Liver (tissue), 9 donors: ENCODE measurements around the gene GDF10. TPM values are rescaled to one million over a fixed set of nuclear protein-coding genes. Genes with fewer than 3 reads are reported as not detected.

Experiments
- DNase-seq: peaks from one replicate; pipeline ENCODE4 v3.0.0-alpha.2; 2017; ENCODE audit warnings: low spot score
- H3K27ac ChIP-seq, 2 donors: one replicate each; pipeline ENCODE4 v1.7.0; 2013; ENCODE audit warnings: inconsistent platforms in 2 of 2, low read length in 2 of 2, control low read depth in 1 of 2, low read depth in 1 of 2, mild to moderate bottlenecking in 1 of 2
- H3K27me3 ChIP-seq, 4 donors: one replicate each; pipeline versions ENCODE4 v1.6.1 to v1.7.0; 2013; ENCODE audit warnings: low read length in 3 of 4, inconsistent platforms in 1 of 4, mild to moderate bottlenecking in 1 of 4, moderate library complexity in 1 of 4; ENCODE audit not compliant: control insufficient read depth in 4 of 4, insufficient read depth in 4 of 4
- H3K36me3 ChIP-seq, 4 donors: one replicate each; pipeline versions ENCODE4 v1.6.1 to v1.7.0; 2013; ENCODE audit warnings: low read length in 3 of 4, mild to moderate bottlenecking in 3 of 4, low read depth in 1 of 4, moderate library complexity in 1 of 4; ENCODE audit not compliant: control insufficient read depth in 4 of 4, insufficient read depth in 3 of 4
- H3K4me1 ChIP-seq, 4 donors: one replicate each; pipeline versions ENCODE4 v1.6.1 to v1.7.0; 2013; ENCODE audit warnings: low read length in 3 of 4, mild to moderate bottlenecking in 3 of 4, moderate library complexity in 1 of 4; ENCODE audit not compliant: control insufficient read depth in 4 of 4, insufficient read depth in 4 of 4
- H3K4me3 ChIP-seq, 3 donors: one replicate each; pipeline versions ENCODE4 v1.6.1 to v1.7.0; 2013; ENCODE audit warnings: low read length in 3 of 3, control low read depth in 1 of 3, low read depth in 1 of 3, mild to moderate bottlenecking in 1 of 3
- H3K9ac ChIP-seq, 2 donors: one replicate each; pipeline ENCODE4 v1.7.0; 2013; ENCODE audit warnings: low read length in 2 of 2, mild to moderate bottlenecking in 2 of 2, moderate library complexity in 2 of 2, control low read depth in 1 of 2, low read depth in 1 of 2
- H3K9me3 ChIP-seq, 4 donors: one replicate each; pipeline versions ENCODE4 v1.6.1 to v1.7.0; 2013; ENCODE audit warnings: low read length in 3 of 4; ENCODE audit not compliant: control insufficient read depth in 4 of 4
- EGR1 ChIP-seq, 2 donors: IDR thresholded peaks; 2 replicates each; pipeline ENCODE4 v1.6.1; 2016 to 2018; ENCODE audit warnings: antibody characterized with exemption in 2 of 2, low read depth in 2 of 2
- FOXA2 ChIP-seq: IDR thresholded peaks from 2 replicates; pipeline ENCODE4 v1.6.1; 2016; ENCODE audit warnings: antibody characterized with exemption
- GABPA ChIP-seq, 2 donors: IDR thresholded peaks in 1 of 2; conservative IDR thresholded peaks in 1 of 2; 2 replicates each; pipeline ENCODE4 v1.6.1; 2016; ENCODE audit warnings: antibody characterized with exemption in 2 of 2, mild to moderate bottlenecking in 1 of 2, moderate library complexity in 1 of 2
- HNF4A ChIP-seq, 2 donors: conservative IDR thresholded peaks; 2 replicates each; pipeline ENCODE4 v1.6.1; 2016; ENCODE audit warnings: antibody characterized with exemption in 2 of 2, mild to moderate bottlenecking in 2 of 2
- HNF4G ChIP-seq: IDR thresholded peaks from 2 replicates; pipeline ENCODE4 v1.6.1; 2016; ENCODE audit warnings: antibody characterized with exemption
- JUND ChIP-seq, 2 donors: IDR thresholded peaks; 2 replicates each; pipeline ENCODE4 v1.6.1; 2016; ENCODE audit warnings: antibody characterized with exemption in 2 of 2
- NR2F2 ChIP-seq: IDR thresholded peaks from 2 replicates; pipeline ENCODE4 v1.6.1; 2016; ENCODE audit warnings: antibody characterized with exemption
- RAD21 ChIP-seq, 2 donors: IDR thresholded peaks; 2 replicates each; pipeline ENCODE4 v1.6.1; 2016; ENCODE audit warnings: antibody characterized with exemption in 2 of 2, mild to moderate bottlenecking in 2 of 2
- RXRA ChIP-seq, 2 donors: IDR thresholded peaks; 2 replicates each; pipeline ENCODE4 v1.6.1; 2017 to 2018; ENCODE audit warnings: antibody characterized with exemption in 2 of 2, mild to moderate bottlenecking in 1 of 2
- TAF1 ChIP-seq: conservative IDR thresholded peaks from 2 replicates; pipeline ENCODE4 v1.6.1; 2016; ENCODE audit warnings: antibody characterized with exemption, mild to moderate bottlenecking
- YY1 ChIP-seq: IDR thresholded peaks from 2 replicates; pipeline ENCODE4 v1.6.1; 2016; ENCODE audit warnings: antibody characterized with exemption, mild to moderate bottlenecking
- WGBS: extraction: QIAGEN DNeasy Blood & Tissue Kit; methylation state at CpG from one replicate; pipeline ENCODE4 v1.1.7; 2013; 5-methylcytosine and 5-hydroxymethylcytosine counted together
- polyA plus RNA-seq, 2 donors: library from polyadenylated mRNA; stranded (reverse) in 1 of 2; unstranded in 1 of 2; fragments of 200-250 nt in 1 of 2; fragments of >200 nt in 1 of 2; fragmentation: Nextera tagmentation in 1 of 2; extraction: Ambion mirVana in 1 of 2; gene quantifications; one replicate each; pipeline versions ENCODE4 v1.2.1 to v1.2.3, GENCODE V29; 2013 to 2015
- total RNA-seq, 2 donors: library from RNA; depleted of rRNA; stranded (reverse); fragments of >200 nt; gene quantifications; one replicate each; pipeline ENCODE4 v1.2.3, GENCODE V29; 2014
- TF ChIP-seq, protein P1 (sequence below): IDR thresholded peaks from 2 replicates; pipeline ENCODE4 v1.6.1; 2016; ENCODE audit warnings: antibody characterized with exemption, mild to moderate bottlenecking
- TF ChIP-seq, protein P2 (sequence below): IDR thresholded peaks from 2 replicates; pipeline ENCODE4 v1.6.1; 2016; ENCODE audit warnings: antibody characterized with exemption
- TF ChIP-seq, protein P3 (sequence below): IDR thresholded peaks from 2 replicates; pipeline ENCODE4 v1.6.1; 2016; ENCODE audit warnings: antibody characterized with exemption
- TF ChIP-seq, protein P4 (sequence below): IDR thresholded peaks from 2 replicates; pipeline ENCODE4 v1.6.1; 2016; ENCODE audit warnings: antibody characterized with exemption
- TF ChIP-seq, protein P5 (sequence below): fragments of 150-350 bp; IDR thresholded peaks from 2 replicates; pipeline ENCODE4 v1.5.1; 2017; ENCODE audit warnings: improper control_type of control experiment, low read depth, low read length; ENCODE audit not compliant: missing input control
- donor health status: healthy.
- donor health status: healthy.
- donor health status: healthy.
- donor health status: healthy.
- donor health status: healthy.

GDF10 gene
- total and polyA plus RNA-seq, 4 donors, result under 0.01 to 0.28 (median 0.11) TPM

DNA sequence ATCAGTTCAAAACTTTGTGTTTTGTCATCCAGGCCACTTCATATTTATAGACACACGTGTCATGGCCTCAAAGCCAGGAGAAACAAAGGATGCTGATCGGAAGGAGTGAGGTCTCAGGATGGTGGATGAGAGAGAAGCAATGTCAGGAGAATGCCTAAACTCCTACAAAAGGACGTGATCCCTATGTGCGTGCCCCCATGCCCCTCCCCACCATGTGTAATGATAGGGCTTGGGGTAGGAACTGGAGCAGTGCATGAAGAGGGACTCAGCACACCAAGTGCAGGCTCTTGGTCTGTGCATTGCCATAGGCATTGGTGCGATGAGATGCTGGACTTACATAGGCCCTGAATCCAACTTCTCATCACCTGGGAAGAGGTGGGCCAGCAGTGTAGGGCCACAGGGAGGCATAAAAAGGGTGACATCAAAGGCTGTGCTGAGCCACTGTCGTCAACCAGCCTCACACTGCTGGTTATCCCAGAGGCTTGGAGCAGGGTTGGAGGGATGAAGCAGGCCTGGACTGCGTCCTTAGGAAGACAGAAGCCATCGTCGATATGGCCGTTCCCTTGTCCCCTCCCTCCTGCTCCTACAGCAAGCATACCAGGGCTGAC, 46.9 kb upstream of the GDF10 start:
- Histone ChIP-seq H3K36me3 (no peaks in the 10 kb centered on the region), H3K4me3 (no peak overlapping the region), H3K27ac (no peak overlapping the region), H3K9me3 (no peaks in the 10 kb centered on the region), H3K4me1 (no peaks in the 10 kb centered on the region), H3K9ac (no peak overlapping the region), H3K27me3 (no peaks in the 10 kb centered on the region)
- 93% methylated on average over 10 of the region's 10 CpGs for WGBS
- TF ChIP-seq, protein P1, sequence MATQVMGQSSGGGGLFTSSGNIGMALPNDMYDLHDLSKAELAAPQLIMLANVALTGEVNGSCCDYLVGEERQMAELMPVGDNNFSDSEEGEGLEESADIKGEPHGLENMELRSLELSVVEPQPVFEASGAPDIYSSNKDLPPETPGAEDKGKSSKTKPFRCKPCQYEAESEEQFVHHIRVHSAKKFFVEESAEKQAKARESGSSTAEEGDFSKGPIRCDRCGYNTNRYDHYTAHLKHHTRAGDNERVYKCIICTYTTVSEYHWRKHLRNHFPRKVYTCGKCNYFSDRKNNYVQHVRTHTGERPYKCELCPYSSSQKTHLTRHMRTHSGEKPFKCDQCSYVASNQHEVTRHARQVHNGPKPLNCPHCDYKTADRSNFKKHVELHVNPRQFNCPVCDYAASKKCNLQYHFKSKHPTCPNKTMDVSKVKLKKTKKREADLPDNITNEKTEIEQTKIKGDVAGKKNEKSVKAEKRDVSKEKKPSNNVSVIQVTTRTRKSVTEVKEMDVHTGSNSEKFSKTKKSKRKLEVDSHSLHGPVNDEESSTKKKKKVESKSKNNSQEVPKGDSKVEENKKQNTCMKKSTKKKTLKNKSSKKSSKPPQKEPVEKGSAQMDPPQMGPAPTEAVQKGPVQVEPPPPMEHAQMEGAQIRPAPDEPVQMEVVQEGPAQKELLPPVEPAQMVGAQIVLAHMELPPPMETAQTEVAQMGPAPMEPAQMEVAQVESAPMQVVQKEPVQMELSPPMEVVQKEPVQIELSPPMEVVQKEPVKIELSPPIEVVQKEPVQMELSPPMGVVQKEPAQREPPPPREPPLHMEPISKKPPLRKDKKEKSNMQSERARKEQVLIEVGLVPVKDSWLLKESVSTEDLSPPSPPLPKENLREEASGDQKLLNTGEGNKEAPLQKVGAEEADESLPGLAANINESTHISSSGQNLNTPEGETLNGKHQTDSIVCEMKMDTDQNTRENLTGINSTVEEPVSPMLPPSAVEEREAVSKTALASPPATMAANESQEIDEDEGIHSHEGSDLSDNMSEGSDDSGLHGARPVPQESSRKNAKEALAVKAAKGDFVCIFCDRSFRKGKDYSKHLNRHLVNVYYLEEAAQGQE, result no peak
- no peak for TF ChIP-seq RXRA (IDR thresholded peaks at IDR 0.05)
- no peak for TF ChIP-seq EGR1 (IDR thresholded peaks at IDR 0.05; ENCODE audit: low read depth in 2 of 2)
- no peak for TF ChIP-seq HNF4G
- no peak for TF ChIP-seq HNF4A (conservative IDR thresholded peaks at IDR 0.05)
- TF ChIP-seq, protein P2, sequence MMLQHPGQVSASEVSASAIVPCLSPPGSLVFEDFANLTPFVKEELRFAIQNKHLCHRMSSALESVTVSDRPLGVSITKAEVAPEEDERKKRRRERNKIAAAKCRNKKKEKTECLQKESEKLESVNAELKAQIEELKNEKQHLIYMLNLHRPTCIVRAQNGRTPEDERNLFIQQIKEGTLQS, result no peak
- TF ChIP-seq, protein P3, sequence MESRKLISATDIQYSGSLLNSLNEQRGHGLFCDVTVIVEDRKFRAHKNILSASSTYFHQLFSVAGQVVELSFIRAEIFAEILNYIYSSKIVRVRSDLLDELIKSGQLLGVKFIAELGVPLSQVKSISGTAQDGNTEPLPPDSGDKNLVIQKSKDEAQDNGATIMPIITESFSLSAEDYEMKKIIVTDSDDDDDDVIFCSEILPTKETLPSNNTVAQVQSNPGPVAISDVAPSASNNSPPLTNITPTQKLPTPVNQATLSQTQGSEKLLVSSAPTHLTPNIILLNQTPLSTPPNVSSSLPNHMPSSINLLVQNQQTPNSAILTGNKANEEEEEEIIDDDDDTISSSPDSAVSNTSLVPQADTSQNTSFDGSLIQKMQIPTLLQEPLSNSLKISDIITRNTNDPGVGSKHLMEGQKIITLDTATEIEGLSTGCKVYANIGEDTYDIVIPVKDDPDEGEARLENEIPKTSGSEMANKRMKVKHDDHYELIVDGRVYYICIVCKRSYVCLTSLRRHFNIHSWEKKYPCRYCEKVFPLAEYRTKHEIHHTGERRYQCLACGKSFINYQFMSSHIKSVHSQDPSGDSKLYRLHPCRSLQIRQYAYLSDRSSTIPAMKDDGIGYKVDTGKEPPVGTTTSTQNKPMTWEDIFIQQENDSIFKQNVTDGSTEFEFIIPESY, result no peak
- TF ChIP-seq, protein P4, sequence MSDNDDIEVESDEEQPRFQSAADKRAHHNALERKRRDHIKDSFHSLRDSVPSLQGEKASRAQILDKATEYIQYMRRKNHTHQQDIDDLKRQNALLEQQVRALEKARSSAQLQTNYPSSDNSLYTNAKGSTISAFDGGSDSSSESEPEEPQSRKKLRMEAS, result no peak
- TF ChIP-seq GABPA (IDR thresholded peaks at IDR 0.05 in 1 of 2, conservative IDR thresholded peaks at IDR 0.05 in 1 of 2), result no peak
- DNase-seq, result no peak

DNA sequence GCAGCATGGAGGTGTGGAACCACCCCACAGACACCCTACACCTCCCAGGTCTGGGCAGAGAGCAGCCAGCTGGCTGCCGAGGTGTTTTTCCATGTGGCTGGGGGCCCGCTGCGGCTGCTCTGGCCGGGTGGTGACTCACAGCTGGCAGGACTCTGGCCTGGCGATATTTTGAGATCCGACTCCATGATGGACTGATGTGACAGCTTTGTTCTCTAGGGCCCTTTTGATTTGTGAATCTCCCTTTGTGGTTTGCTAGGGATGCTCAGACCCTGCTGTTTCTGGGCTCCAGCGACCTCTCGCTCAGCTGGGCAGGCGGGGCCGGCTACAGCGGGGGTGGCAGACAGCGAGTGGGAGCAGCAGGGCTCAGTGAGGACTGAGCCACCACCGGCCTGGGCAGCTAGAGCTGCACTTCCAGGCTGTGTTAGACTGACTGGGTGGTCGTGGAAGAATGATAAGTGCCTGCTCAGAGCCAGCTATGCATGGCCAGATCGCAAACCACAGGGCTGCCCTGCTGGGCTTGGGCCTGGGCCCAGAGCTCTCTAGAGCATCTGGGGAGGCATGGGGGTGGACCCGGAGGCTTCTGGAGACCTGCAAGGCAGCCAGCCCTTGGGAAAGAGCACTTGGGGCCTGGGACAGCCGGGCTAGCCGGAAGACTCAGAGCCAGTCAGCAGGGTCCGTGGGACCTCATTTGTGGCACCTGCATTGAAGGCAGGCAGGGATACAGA, 46.2 kb upstream of the GDF10 start:
- peak; percentile 23 for DNase-seq
- Histone ChIP-seq H3K36me3 (no peaks in the 10 kb centered on the region), H3K4me3 (no peak overlapping the region), H3K4me1 (no peaks in the 10 kb centered on the region), H3K27ac (no peak overlapping the region), H3K9ac (no peak overlapping the region), H3K27me3 (no peaks in the 10 kb centered on the region), H3K9me3 (no peaks in the 10 kb centered on the region)
- TF ChIP-seq FOXA2 (no peak), JUND (IDR thresholded peaks at IDR 0.05) (no peak), RAD21 (IDR thresholded peaks at IDR 0.05) (no peak), RXRA (IDR thresholded peaks at IDR 0.05) (no peak), YY1 (no peak), GABPA (IDR thresholded peaks at IDR 0.05 in 1 of 2, conservative IDR thresholded peaks at IDR 0.05 in 1 of 2) (no peak), EGR1 (IDR thresholded peaks at IDR 0.05; ENCODE audit: low read depth in 2 of 2) (no peak), NR2F2 (no peak), HNF4G (no peak), TAF1 (no peak)
- TF ChIP-seq, protein P3, result no peak
- TF ChIP-seq, protein P5, sequence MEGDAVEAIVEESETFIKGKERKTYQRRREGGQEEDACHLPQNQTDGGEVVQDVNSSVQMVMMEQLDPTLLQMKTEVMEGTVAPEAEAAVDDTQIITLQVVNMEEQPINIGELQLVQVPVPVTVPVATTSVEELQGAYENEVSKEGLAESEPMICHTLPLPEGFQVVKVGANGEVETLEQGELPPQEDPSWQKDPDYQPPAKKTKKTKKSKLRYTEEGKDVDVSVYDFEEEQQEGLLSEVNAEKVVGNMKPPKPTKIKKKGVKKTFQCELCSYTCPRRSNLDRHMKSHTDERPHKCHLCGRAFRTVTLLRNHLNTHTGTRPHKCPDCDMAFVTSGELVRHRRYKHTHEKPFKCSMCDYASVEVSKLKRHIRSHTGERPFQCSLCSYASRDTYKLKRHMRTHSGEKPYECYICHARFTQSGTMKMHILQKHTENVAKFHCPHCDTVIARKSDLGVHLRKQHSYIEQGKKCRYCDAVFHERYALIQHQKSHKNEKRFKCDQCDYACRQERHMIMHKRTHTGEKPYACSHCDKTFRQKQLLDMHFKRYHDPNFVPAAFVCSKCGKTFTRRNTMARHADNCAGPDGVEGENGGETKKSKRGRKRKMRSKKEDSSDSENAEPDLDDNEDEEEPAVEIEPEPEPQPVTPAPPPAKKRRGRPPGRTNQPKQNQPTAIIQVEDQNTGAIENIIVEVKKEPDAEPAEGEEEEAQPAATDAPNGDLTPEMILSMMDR, result no peak
- TF ChIP-seq, protein P4, result no peak
- 90% methylated on average over 19 of the region's 19 CpGs for WGBS
